HG02798 (cell line): ENCODE data around the gene MOB3B.

Experiments
- ATAC-seq: cut with Tn5 transposase; IDR thresholded peaks from one replicate; pipeline ENCODE4 v1.9.1; 2021; ENCODE audit warnings: mild to moderate bottlenecking; ENCODE audit not compliant: unreplicated experiment, poor library complexity

Gene MOB3B

GRCh38 chr9:27529316-27530278, at the start of gene MOB3B:
TSS of gene MOB3B (minus strand) at chr9:27529814. CDS start at chr9:27455550, 74,264 bp downstream.
- ATAC-seq: peak; percentile 89

GRCh38 chr9:27573634-27574590, 44.3 kb upstream of the MOB3B start:
- peak; percentile 90 for ATAC-seq

- peak; percentile 78 for ATAC-seq
These were observed 43.5 kb upstream of the MOB3B start, which contains the start of gene C9orf72 for GRCh38 chr9:27572918-27573633. TSS of gene C9orf72 (minus strand) at chr9:27573481. CDS start at chr9:27567120, 6,361 bp downstream.

GRCh38 chr9:27572566-27572917, 42.9 kb upstream of the MOB3B start:
- peak; percentile 27 for ATAC-seq

GRCh38 chr9:27572061-27572460, 42.4 kb upstream of the MOB3B start:
- no peak for ATAC-seq

GRCh38 chr9:27571011-27571410, 41.4 kb upstream of the MOB3B start:
- no peak for ATAC-seq

GRCh38 chr9:27569406-27569805, 39.8 kb upstream of the MOB3B start:
- ATAC-seq: no peak

- no peak for ATAC-seq
These were observed 36.5 kb upstream of the MOB3B start for GRCh38 chr9:27566118-27566517.

GRCh38 chr9:27565696-27566095, 36.1 kb upstream of the MOB3B start:
- no peak for ATAC-seq

GRCh38 chr9:27564670-27565069, 35.1 kb upstream of the MOB3B start:
- ATAC-seq: peak; percentile 35

GRCh38 chr9:27563738-27564430, 34.3 kb upstream of the MOB3B start:
- ATAC-seq: no peak

- ATAC-seq: no peak
These were observed 32.1 kb upstream of the MOB3B start for GRCh38 chr9:27561685-27562084.

GRCh38 chr9:27560457-27560856, 30.8 kb upstream of the MOB3B start:
- ATAC-seq: no peak

- ATAC-seq: no peak
These were observed 28.7 kb upstream of the MOB3B start for GRCh38 chr9:27558307-27558706.

GRCh38 chr9:27556470-27556869, 26.9 kb upstream of the MOB3B start:
- no peak for ATAC-seq

GRCh38 chr9:27554712-27555111, 25.1 kb upstream of the MOB3B start:
- no peak for ATAC-seq

GRCh38 chr9:27549196-27549755, 19.7 kb upstream of the MOB3B start:
- ATAC-seq: no peak

- peak; percentile 49 for ATAC-seq
These were observed 18.6 kb upstream of the MOB3B start for GRCh38 chr9:27548055-27548741.

GRCh38 chr9:27545471-27545870, 15.9 kb upstream of the MOB3B start:
- no peak for ATAC-seq
